ENCODE data around the gene NINJ1. TPM values are rescaled to one million over a fixed set of nuclear protein-coding genes. Genes with fewer than 3 reads are reported as not detected.
A peak's percentile ranks its signal among the peaks of the same experiment; 100 is the strongest.

The NINJ1 gene
- total RNA-seq, 4 donors from 2014 or later, result 82.9 to 168 (median 121) TPM

GRCh38 chr9:93093877-93094657 lies 40.0 kb downstream of the NINJ1 start:
- no peak for DNase-seq
- Histone ChIP-seq H3K36me3 (no peaks in the 10 kb centered on the region), H3K9me3 (no peaks in the 10 kb centered on the region), H3K27ac (peak overlapping the region; percentile 92 to 94 (median 93)), H3K4me3 (replicated peaks in 1 of 3) (no peak overlapping the region), H3K27me3 (no peaks in the 10 kb centered on the region), H3K4me1 (peaks cover 32 to 51% of the 10 kb centered on the region in 2 donors)
- intact Hi-C loops (cut with DNase I), result no loop called here
- 62 to 73% methylated on average over 5 to 6 of the region's 7 CpGs for WGBS, 2 donors
- TF ChIP-seq POLR2A (IDR thresholded peaks at IDR 0.05), result no peak
- TF ChIP-seq, protein P1, sequence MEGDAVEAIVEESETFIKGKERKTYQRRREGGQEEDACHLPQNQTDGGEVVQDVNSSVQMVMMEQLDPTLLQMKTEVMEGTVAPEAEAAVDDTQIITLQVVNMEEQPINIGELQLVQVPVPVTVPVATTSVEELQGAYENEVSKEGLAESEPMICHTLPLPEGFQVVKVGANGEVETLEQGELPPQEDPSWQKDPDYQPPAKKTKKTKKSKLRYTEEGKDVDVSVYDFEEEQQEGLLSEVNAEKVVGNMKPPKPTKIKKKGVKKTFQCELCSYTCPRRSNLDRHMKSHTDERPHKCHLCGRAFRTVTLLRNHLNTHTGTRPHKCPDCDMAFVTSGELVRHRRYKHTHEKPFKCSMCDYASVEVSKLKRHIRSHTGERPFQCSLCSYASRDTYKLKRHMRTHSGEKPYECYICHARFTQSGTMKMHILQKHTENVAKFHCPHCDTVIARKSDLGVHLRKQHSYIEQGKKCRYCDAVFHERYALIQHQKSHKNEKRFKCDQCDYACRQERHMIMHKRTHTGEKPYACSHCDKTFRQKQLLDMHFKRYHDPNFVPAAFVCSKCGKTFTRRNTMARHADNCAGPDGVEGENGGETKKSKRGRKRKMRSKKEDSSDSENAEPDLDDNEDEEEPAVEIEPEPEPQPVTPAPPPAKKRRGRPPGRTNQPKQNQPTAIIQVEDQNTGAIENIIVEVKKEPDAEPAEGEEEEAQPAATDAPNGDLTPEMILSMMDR (IDR thresholded peaks at IDR 0.05), result no peak

DNA sequence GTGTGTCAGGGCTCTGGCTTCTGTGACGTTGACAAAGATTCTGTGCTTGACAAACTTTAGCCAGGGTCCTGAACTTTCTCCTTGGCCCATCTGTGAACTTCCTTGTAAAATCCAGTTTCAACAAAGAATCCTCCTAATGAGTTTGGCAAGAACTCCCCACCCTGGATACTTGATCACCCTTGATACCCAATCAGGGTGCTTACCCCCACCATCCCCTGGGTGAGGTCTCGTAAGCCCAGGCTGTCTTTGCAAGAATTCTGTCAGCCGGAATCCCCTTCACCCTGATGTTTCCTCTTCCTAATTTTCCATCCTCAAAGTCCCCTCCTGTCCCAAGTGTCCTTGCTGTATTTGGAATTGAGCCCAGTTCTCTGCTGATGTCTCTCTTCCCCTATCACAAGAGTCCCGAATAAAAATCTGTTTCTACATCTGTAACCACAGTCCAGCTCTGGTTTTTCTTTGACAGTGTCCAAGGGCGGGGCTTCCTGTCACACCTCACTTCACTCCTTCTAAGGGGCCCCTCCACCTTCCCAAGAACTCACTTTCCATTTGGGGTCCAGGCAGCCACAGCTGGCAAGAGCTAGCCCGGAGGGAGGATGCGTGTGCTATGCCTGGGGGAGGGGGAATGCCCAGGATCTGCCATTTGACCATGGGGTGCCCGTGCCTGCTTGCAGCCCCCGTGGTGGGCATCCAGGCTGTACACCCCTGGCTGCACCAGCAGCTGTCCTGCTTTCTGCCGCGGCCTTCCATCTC lies 40.7 kb downstream of the NINJ1 start:
- intact Hi-C loops (cut with DNase I), result no loop called here

DNA sequence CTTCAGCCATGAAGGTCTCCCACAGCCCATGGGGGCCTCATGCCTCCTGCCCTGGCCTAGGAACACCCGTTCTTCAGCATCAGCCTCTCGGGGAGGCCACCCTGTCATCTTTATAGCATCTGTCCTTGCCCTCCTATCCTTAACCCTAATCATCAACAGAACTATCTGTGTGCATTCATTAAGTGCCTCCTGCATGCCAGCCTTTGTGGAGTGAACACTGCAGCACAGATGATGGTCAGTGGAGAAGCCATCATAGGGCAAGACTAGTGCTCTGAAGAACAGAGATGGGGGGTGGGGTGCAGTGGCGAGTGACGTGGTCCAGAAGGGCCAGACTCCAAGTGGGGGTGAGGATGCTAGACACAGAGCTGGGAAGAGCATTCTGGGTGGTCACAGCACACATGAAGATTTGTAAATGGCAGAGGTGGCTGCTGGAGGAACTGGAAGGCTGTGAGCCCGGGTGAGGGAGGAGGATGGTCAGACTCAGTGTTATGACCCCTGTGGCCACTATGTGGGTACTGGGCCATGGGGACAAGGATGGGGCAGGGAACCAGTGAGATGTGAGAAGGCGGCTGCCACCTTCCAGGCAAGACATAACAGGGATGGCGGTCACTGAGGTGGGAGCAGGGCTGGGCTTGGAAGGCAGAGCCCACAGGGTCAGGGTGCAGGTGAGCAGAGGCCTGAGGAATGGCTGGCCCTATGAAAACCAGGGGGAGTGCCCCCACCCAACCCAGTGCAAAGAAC lies 41.6 kb downstream of the NINJ1 start:
- TF ChIP-seq POLR2A (IDR thresholded peaks at IDR 0.05), result no peak
- TF ChIP-seq, protein P1 (IDR thresholded peaks at IDR 0.05), result no peak
- no peaks in the 10 kb centered on the region for H3K36me3 ChIP-seq
- H3K9me3 ChIP-seq, result no peaks in the 10 kb centered on the region
- no peaks in the 10 kb centered on the region for H3K27me3 ChIP-seq
- peak overlapping the region in 1 of 3 donors; percentile 69 for H3K27ac ChIP-seq
- H3K4me1 ChIP-seq, result peaks cover 19 to 34% of the 10 kb centered on the region in 2 donors
- DNase-seq, result peak in 1 of 2 donors; percentile 2
- intact Hi-C loops (cut with DNase I), result no loop called here
- H3K4me3 ChIP-seq (replicated peaks in 1 of 3), result no peak overlapping the region
- 81 to 94% methylated on average over 7 of the region's 7 CpGs for WGBS, 2 donors

More for the DNA sequence above, 40.7 kb downstream of the NINJ1 start:
- H3K4me3 ChIP-seq (replicated peaks in 1 of 3), result no peak overlapping the region
- peak; percentile 37 to 51 for DNase-seq
- H3K9me3 ChIP-seq, result no peaks in the 10 kb centered on the region
- H3K36me3 ChIP-seq, result no peaks in the 10 kb centered on the region
- WGBS, 2 donors, result 22 to 39% methylated on average over 7 to 9 of the region's 11 CpGs
- TF ChIP-seq, protein P1 (IDR thresholded peaks at IDR 0.05), result no peak
- no peak for TF ChIP-seq POLR2A (IDR thresholded peaks at IDR 0.05)
- no peaks in the 10 kb centered on the region for H3K27me3 ChIP-seq
- peaks cover 28 to 43% of the 10 kb centered on the region in 2 donors for H3K4me1 ChIP-seq
- H3K27ac ChIP-seq, result peak overlapping the region; percentile 14 to 93 (median 69)

- intact Hi-C loops (cut with DNase I), result no loop called here
- no peaks in the 10 kb centered on the region for H3K36me3 ChIP-seq
Observed at GRCh38 chr9:93091453-93092081, 42.5 kb downstream of the NINJ1 start.

More at GRCh38 chr9:93091453-93092081, 42.5 kb downstream of the NINJ1 start:
- DNase-seq, result peak; percentile 47 to 53
- 97 to 98% methylated on average over 3 of the region's 3 CpGs for WGBS, 2 donors
- no peak overlapping the region for H3K4me3 ChIP-seq (replicated peaks in 1 of 3)
- peaks cover 12 to 27% of the 10 kb centered on the region in 2 donors for H3K4me1 ChIP-seq
- no peaks in the 10 kb centered on the region for H3K27me3 ChIP-seq
- no peaks in the 10 kb centered on the region for H3K9me3 ChIP-seq
- TF ChIP-seq POLR2A (IDR thresholded peaks at IDR 0.05), result no peak
- TF ChIP-seq, protein P1 (IDR thresholded peaks at IDR 0.05), result no peak
- H3K27ac ChIP-seq, result no peak overlapping the region
